Mammary epithelial cell (primary cell): Measurements from ENCODE around the gene STRBP.

Experiments
- CTCF ChIP-seq, 2 donors: IDR thresholded peaks in 1 of 2; conservative IDR thresholded peaks in 1 of 2; 2 replicates each; pipeline ENCODE4 v1.5.1; 2011 to 2012; ENCODE audit warnings: inconsistent platforms in 2 of 2, low read length in 2 of 2, mild to moderate bottlenecking in 2 of 2, control low read depth in 1 of 2, low read depth in 1 of 2; ENCODE audit not compliant: insufficient read depth in 1 of 2; ENCODE audit errors: extremely low read depth in 1 of 2
- EZH2 ChIP-seq: IDR thresholded peaks from 2 replicates; pipeline ENCODE4 v1.6.1; 2012; ENCODE audit warnings: low read length, inconsistent platforms, borderline replicate concordance

- no peak for TF ChIP-seq CTCF (conservative IDR thresholded peaks at IDR 0.05 in 1 of 2, IDR thresholded peaks at IDR 0.05 in 1 of 2; ENCODE audit: extremely low read depth in 1 of 2, insufficient read depth in 1 of 2, low read depth in 1 of 2, low read length in 2 of 2)
- no peak for TF ChIP-seq EZH2
These were observed 117.5 kb downstream of the STRBP start for GRCh38 chr9:123150708-123151503.
